ENCODE measurements around the gene SMYD3. TPM values are rescaled to one million over a fixed set of nuclear protein-coding genes. Genes with fewer than 3 reads are reported as not detected.

Gene SMYD3
- total and polyA plus RNA-seq, 9 of the 15 experiments (the other 6 are each of a cell fraction or from before 2014, with no cell fraction given), result 128 to 440 (median 197) TPM

GRCh38 chr1:246151796-246152434, 355.2 kb downstream of the SMYD3 start (continued):
- TF ChIP-seq, protein P1, sequence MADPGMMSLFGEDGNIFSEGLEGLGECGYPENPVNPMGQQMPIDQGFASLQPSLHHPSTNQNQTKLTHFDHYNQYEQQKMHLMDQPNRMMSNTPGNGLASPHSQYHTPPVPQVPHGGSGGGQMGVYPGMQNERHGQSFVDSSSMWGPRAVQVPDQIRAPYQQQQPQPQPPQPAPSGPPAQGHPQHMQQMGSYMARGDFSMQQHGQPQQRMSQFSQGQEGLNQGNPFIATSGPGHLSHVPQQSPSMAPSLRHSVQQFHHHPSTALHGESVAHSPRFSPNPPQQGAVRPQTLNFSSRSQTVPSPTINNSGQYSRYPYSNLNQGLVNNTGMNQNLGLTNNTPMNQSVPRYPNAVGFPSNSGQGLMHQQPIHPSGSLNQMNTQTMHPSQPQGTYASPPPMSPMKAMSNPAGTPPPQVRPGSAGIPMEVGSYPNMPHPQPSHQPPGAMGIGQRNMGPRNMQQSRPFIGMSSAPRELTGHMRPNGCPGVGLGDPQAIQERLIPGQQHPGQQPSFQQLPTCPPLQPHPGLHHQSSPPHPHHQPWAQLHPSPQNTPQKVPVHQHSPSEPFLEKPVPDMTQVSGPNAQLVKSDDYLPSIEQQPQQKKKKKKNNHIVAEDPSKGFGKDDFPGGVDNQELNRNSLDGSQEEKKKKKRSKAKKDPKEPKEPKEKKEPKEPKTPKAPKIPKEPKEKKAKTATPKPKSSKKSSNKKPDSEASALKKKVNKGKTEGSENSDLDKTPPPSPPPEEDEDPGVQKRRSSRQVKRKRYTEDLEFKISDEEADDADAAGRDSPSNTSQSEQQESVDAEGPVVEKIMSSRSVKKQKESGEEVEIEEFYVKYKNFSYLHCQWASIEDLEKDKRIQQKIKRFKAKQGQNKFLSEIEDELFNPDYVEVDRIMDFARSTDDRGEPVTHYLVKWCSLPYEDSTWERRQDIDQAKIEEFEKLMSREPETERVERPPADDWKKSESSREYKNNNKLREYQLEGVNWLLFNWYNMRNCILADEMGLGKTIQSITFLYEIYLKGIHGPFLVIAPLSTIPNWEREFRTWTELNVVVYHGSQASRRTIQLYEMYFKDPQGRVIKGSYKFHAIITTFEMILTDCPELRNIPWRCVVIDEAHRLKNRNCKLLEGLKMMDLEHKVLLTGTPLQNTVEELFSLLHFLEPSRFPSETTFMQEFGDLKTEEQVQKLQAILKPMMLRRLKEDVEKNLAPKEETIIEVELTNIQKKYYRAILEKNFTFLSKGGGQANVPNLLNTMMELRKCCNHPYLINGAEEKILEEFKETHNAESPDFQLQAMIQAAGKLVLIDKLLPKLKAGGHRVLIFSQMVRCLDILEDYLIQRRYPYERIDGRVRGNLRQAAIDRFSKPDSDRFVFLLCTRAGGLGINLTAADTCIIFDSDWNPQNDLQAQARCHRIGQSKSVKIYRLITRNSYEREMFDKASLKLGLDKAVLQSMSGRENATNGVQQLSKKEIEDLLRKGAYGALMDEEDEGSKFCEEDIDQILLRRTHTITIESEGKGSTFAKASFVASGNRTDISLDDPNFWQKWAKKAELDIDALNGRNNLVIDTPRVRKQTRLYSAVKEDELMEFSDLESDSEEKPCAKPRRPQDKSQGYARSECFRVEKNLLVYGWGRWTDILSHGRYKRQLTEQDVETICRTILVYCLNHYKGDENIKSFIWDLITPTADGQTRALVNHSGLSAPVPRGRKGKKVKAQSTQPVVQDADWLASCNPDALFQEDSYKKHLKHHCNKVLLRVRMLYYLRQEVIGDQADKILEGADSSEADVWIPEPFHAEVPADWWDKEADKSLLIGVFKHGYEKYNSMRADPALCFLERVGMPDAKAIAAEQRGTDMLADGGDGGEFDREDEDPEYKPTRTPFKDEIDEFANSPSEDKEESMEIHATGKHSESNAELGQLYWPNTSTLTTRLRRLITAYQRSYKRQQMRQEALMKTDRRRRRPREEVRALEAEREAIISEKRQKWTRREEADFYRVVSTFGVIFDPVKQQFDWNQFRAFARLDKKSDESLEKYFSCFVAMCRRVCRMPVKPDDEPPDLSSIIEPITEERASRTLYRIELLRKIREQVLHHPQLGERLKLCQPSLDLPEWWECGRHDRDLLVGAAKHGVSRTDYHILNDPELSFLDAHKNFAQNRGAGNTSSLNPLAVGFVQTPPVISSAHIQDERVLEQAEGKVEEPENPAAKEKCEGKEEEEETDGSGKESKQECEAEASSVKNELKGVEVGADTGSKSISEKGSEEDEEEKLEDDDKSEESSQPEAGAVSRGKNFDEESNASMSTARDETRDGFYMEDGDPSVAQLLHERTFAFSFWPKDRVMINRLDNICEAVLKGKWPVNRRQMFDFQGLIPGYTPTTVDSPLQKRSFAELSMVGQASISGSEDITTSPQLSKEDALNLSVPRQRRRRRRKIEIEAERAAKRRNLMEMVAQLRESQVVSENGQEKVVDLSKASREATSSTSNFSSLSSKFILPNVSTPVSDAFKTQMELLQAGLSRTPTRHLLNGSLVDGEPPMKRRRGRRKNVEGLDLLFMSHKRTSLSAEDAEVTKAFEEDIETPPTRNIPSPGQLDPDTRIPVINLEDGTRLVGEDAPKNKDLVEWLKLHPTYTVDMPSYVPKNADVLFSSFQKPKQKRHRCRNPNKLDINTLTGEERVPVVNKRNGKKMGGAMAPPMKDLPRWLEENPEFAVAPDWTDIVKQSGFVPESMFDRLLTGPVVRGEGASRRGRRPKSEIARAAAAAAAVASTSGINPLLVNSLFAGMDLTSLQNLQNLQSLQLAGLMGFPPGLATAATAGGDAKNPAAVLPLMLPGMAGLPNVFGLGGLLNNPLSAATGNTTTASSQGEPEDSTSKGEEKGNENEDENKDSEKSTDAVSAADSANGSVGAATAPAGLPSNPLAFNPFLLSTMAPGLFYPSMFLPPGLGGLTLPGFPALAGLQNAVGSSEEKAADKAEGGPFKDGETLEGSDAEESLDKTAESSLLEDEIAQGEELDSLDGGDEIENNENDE (IDR thresholded peaks at IDR 0.05; ENCODE audit: low read depth, low read length), result no peak
- TF ChIP-seq ZNF212 (CRISPR knock-in tag; IDR thresholded peaks at IDR 0.05), result no peak
- peak; percentile 13; the same call in 1 of the 2 replicates for TF ChIP-seq SMARCA4 (IDR thresholded peaks at IDR 0.05)
- no peak for TF ChIP-seq ESRRB (CRISPR knock-in tag; IDR thresholded peaks at IDR 0.05; ENCODE audit: borderline replicate concordance)
- no peak for TF ChIP-seq ZNF431 (CRISPR knock-in tag; IDR thresholded peaks at IDR 0.05)
- no peak for TF ChIP-seq CBFA2T3 (IDR thresholded peaks at IDR 0.05)
- TF ChIP-seq RBBP5 (IDR thresholded peaks at IDR 0.05; ENCODE audit: borderline replicate concordance, insufficient read depth, low read length, poor library complexity, severe bottlenecking), result peak; percentile 46
- TF ChIP-seq ZNF311 (CRISPR knock-in tag; IDR thresholded peaks at IDR 0.05), result no peak
- no peak for TF ChIP-seq PTRF (tag; IDR thresholded peaks at IDR 0.05)
- TF ChIP-seq ARID2 (IDR thresholded peaks at IDR 0.05), result no peak
- TF ChIP-seq ZNF586 (CRISPR knock-in tag; conservative IDR thresholded peaks at IDR 0.05), result no peak
- TF ChIP-seq MLLT1 (IDR thresholded peaks at IDR 0.05), result no peak
- TF ChIP-seq ZNF445 (CRISPR knock-in tag; IDR thresholded peaks at IDR 0.05; ENCODE audit: low read depth), result no peak
- TF ChIP-seq USF1 (CRISPR knock-in tag; IDR thresholded peaks at IDR 0.05), result no peak
- no peak for TF ChIP-seq SMC3 (conservative IDR thresholded peaks at IDR 0.05; ENCODE audit: insufficient read depth, low read depth, low read length)

Measured in K562 (cell line).